NCI-H1105 (cell line): ENCODE measurements around the gene FTCDNL1.
A peak's percentile ranks its signal among the peaks of the same experiment; 100 is the strongest.

ENCODE experiments used
- DNase-seq: peaks from one replicate; lab custom pipeline; 2025; lab: John Stamatoyannopoulos, UW

FTCDNL1 gene

GRCh38 chr2:199742884-199743283 is 108.1 kb downstream of the FTCDNL1 start:
- DNase-seq = no peak

GRCh38 chr2:199740111-199740428 is 110.9 kb downstream of the FTCDNL1 start:
- no peak for DNase-seq

- peak; percentile 37 for DNase-seq
Observed at GRCh38 chr2:199739413-199740110, 111.4 kb downstream of the FTCDNL1 start.

- no peak for DNase-seq
Observed at GRCh38 chr2:199738727-199739412, 112.1 kb downstream of the FTCDNL1 start.

- no peak for DNase-seq
Observed at GRCh38 chr2:199734651-199735050, 116.3 kb downstream of the FTCDNL1 start.

- DNase-seq = no peak
Observed at GRCh38 chr2:199734011-199734410, 117.0 kb downstream of the FTCDNL1 start.

GRCh38 chr2:199727801-199728200 is 123.2 kb downstream of the FTCDNL1 start:
- DNase-seq = no peak

GRCh38 chr2:199727306-199727705 is 123.7 kb downstream of the FTCDNL1 start:
- DNase-seq = no peak

GRCh38 chr2:199718074-199718473 is 132.9 kb downstream of the FTCDNL1 start:
- DNase-seq = no peak

GRCh38 chr2:199717587-199717907 is 133.4 kb downstream of the FTCDNL1 start:
- no peak for DNase-seq

GRCh38 chr2:199716807-199717586 is 134.0 kb downstream of the FTCDNL1 start:
- peak; percentile 46 for DNase-seq

GRCh38 chr2:199713746-199714145 is 137.2 kb downstream of the FTCDNL1 start:
- no peak for DNase-seq

GRCh38 chr2:199710551-199710950 is 140.4 kb downstream of the FTCDNL1 start:
- DNase-seq = no peak
